Right lobe of liver (tissue), 6 donors: Measurements from ENCODE around the gene OSBPL3. TPM values are rescaled to one million over a fixed set of nuclear protein-coding genes. Genes with fewer than 3 reads are reported as not detected.

Source experiments
- ATAC-seq, 4 donors: fragments of 200-7000 bp; cut with Tn5 transposase; one replicate each; pipeline ENCODE4 v1.9.1; 2020; ENCODE audit warnings: mild to moderate bottlenecking in 4 of 4, moderate library complexity in 4 of 4
- DNase-seq, 3 donors: peaks; one replicate each; pipeline ENCODE4 v3.0.0-alpha.2; 2020
- H3K27ac ChIP-seq, 3 donors: fragments of 200-600 bp; one replicate each; pipeline ENCODE4 v1.8.0; 2022
- H3K27me3 ChIP-seq, 2 donors: fragments of 200-600 bp; one replicate each; pipeline ENCODE4 v1.8.0; 2022
- H3K36me3 ChIP-seq, 4 donors: fragments of 200-600 bp; sonication (generic) in 1 of 4; one replicate each; pipeline versions ENCODE4 v1.5.1 to v1.8.0; 2017 to 2022; ENCODE audit warnings: control low read depth in 1 of 4
- H3K4me1 ChIP-seq, 4 donors: fragments of 200-600 bp; sonication (generic) in 1 of 4; one replicate each; pipeline versions ENCODE4 v1.5.1 to v1.8.0; 2017 to 2022; ENCODE audit warnings: control low read depth in 1 of 4
- H3K4me3 ChIP-seq, 3 donors: fragments of 200-600 bp; one replicate each; pipeline ENCODE4 v1.8.0; 2022
- H3K9me3 ChIP-seq, 4 donors: fragments of 200-600 bp; sonication (generic) in 1 of 4; one replicate each; pipeline versions ENCODE4 v1.5.1 to v1.8.0; 2017 to 2022; ENCODE audit warnings: control low read depth in 1 of 4
- CTCF ChIP-seq, 4 donors: fragments of 200-600 bp in 3 of 4; fragments of 450-650 bp in 1 of 4; IDR thresholded peaks; one replicate each; pipeline versions ENCODE4 v1.5.1 to v1.8.0; 2016 to 2022; ENCODE audit warnings: antibody characterized with exemption in 4 of 4, mild to moderate bottlenecking in 2 of 4
- POLR2A ChIP-seq: fragments of 450-650 bp; IDR thresholded peaks from one replicate; pipeline ENCODE4 v1.6.1; 2017; ENCODE audit warnings: antibody characterized with exemption, mild to moderate bottlenecking
- WGBS: methylation state at CpG from one replicate; pipeline ENCODE4 v1.1.6; 2018; ENCODE audit warnings: low coverage, low lambda C conversion rate; ENCODE audit not compliant: insufficient coverage; ENCODE audit errors: missing lambda C conversion rate; 5-methylcytosine and 5-hydroxymethylcytosine counted together
- intact Hi-C, 2 donors: fragments of 100-400 bp; cut with DNase I; formaldehyde crosslinking; loops; one replicate each; pipeline versions ENCODE4 v1.11.2 to v1.14.1; 2022
- total RNA-seq, 6 experiments: library from RNA; depleted of rRNA in 2 of 6; stranded (reverse); fragments of >200 nt in 2 of 6; fragmentation: NEBNext Ultra II Directional in 3 of 6; extraction: Animal tissue kit (Norgen Biotek cat#: 25700) in 3 of 6; gene quantifications; one replicate each; pipeline versions ENCODE4 v1.1.0 to v1.2.4, GENCODE V29; 2016 to 2023
- donor health status: DM: no; HTN: yes; CAD: no.
- donor health status: DM: no; HTN: no; CAD: no.
- donor health status: DM: no; HTN: no; CAD: no.
- donor health status: DM: no; HTN: yes; CAD: no.
- donor health status: DM: no; HTN: yes; CAD: no.

OSBPL3 gene
- total RNA-seq, 6 experiments from 2014 or later, result 0.70 to 8.2 (median 2.4) TPM

GRCh38 chr7:24861336-24861735 is 118.6 kb downstream of the OSBPL3 start:
- no peak overlapping the region for H3K4me3 ChIP-seq
- H3K9me3 ChIP-seq, result no peaks in the 10 kb centered on the region
- H3K27ac ChIP-seq, result no peak overlapping the region
- TF ChIP-seq POLR2A, result no peak
- no peak for TF ChIP-seq CTCF (IDR thresholded peaks at IDR 0.05)
- H3K4me1 ChIP-seq, result no peaks in the 10 kb centered on the region
- intact Hi-C loops, result no loop called here
- H3K27me3 ChIP-seq, result no peaks in the 10 kb centered on the region
- no peaks in the 10 kb centered on the region for H3K36me3 ChIP-seq
- no peak for ATAC-seq
- no peak for DNase-seq

- H3K27me3 ChIP-seq, result no peaks in the 10 kb centered on the region
- ATAC-seq (no peak), DNase-seq (no peak)
- TF ChIP-seq CTCF (IDR thresholded peaks at IDR 0.05) (no peak), POLR2A (no peak)
- no peak overlapping the region for H3K4me3 ChIP-seq
- intact Hi-C loops, result no loop called here
- WGBS, result 91% methylated on average over 2 of the region's 2 CpGs
- no peak overlapping the region for H3K27ac ChIP-seq
- no peaks in the 10 kb centered on the region for H3K36me3 ChIP-seq
- H3K9me3 ChIP-seq, result no peaks in the 10 kb centered on the region
- no peaks in the 10 kb centered on the region for H3K4me1 ChIP-seq
Measured at GRCh38 chr7:24860611-24861010, 119.4 kb downstream of the OSBPL3 start.

- WGBS, result 28% methylated on average over 4 of the region's 4 CpGs
- intact Hi-C loops, result no loop called here
- DNase-seq (no peak), ATAC-seq (no peak)
- Histone ChIP-seq H3K4me3 (no peak overlapping the region), H3K36me3 (no peaks in the 10 kb centered on the region), H3K27me3 (no peaks in the 10 kb centered on the region), H3K27ac (no peak overlapping the region), H3K4me1 (no peaks in the 10 kb centered on the region), H3K9me3 (no peaks in the 10 kb centered on the region)
- TF ChIP-seq CTCF (IDR thresholded peaks at IDR 0.05) (no peak), POLR2A (no peak)
Measured at GRCh38 chr7:24858108-24858977, 121.6 kb downstream of the OSBPL3 start.

- intact Hi-C loops, result no loop called here
- ATAC-seq, result no peak
- Histone ChIP-seq H3K27me3 (no peaks in the 10 kb centered on the region), H3K9me3 (no peaks in the 10 kb centered on the region), H3K4me1 (no peaks in the 10 kb centered on the region), H3K36me3 (no peaks in the 10 kb centered on the region), H3K4me3 (no peak overlapping the region), H3K27ac (no peak overlapping the region)
- no peak for DNase-seq
- TF ChIP-seq CTCF (IDR thresholded peaks at IDR 0.05), result no peak
- TF ChIP-seq POLR2A, result no peak
Measured at GRCh38 chr7:24857623-24858022, 122.4 kb downstream of the OSBPL3 start.

- Histone ChIP-seq H3K4me1 (no peaks in the 10 kb centered on the region), H3K27me3 (no peaks in the 10 kb centered on the region), H3K9me3 (no peaks in the 10 kb centered on the region), H3K27ac (no peak overlapping the region), H3K4me3 (no peak overlapping the region), H3K36me3 (no peaks in the 10 kb centered on the region)
- TF ChIP-seq POLR2A, result no peak
- no peak for TF ChIP-seq CTCF (IDR thresholded peaks at IDR 0.05)
- no peak for DNase-seq
- WGBS, result 85% methylated on average over 3 of the region's 3 CpGs
- intact Hi-C loops, result no loop called here
- ATAC-seq, result no peak
Measured at GRCh38 chr7:24854866-24855265, 125.1 kb downstream of the OSBPL3 start.
